Endodermal cell (in vitro differentiated cells): Measurements from ENCODE around the gene PRPF6. TPM values are rescaled to one million over a fixed set of nuclear protein-coding genes. Genes with fewer than 3 reads are reported as not detected.

ENCODE experiments used
- DNase-seq: peaks from one replicate; pipeline ENCODE4 v3.0.0-alpha.2; 2017
- H3K27ac ChIP-seq: 2 replicates; pipeline ENCODE4 v1.5.1; 2013; ENCODE audit warnings: mild to moderate bottlenecking, low read depth, low read length, moderate library complexity
- H3K27me3 ChIP-seq: 2 replicates; pipeline ENCODE4 v1.6.1; 2013; ENCODE audit warnings: mild to moderate bottlenecking, low read length, moderate library complexity; ENCODE audit not compliant: insufficient read depth, control insufficient read depth, poor library complexity, severe bottlenecking
- H3K36me3 ChIP-seq: 2 replicates; pipeline ENCODE4 v1.7.0; 2013; ENCODE audit warnings: mild to moderate bottlenecking, low read length, moderate library complexity; ENCODE audit not compliant: control insufficient read depth, insufficient read depth
- H3K4me1 ChIP-seq: one replicate; pipeline ENCODE4 v1.7.0; 2013; ENCODE audit warnings: low read length; ENCODE audit not compliant: control insufficient read depth, insufficient read depth
- H3K4me3 ChIP-seq: 2 replicates; pipeline ENCODE4 v1.5.1; 2013; ENCODE audit warnings: mild to moderate bottlenecking, low read length, moderate library complexity
- H3K9ac ChIP-seq: 2 replicates; pipeline ENCODE4 v1.6.1; 2013; ENCODE audit warnings: mild to moderate bottlenecking, low read length, moderate library complexity; ENCODE audit not compliant: poor library complexity, severe bottlenecking; ENCODE audit errors: extremely low read depth
- H3K9me3 ChIP-seq: 2 replicates; pipeline ENCODE4 v1.6.1; 2013; ENCODE audit warnings: mild to moderate bottlenecking, low read length, moderate library complexity; ENCODE audit not compliant: control insufficient read depth
- H3K27ac Mint-ChIP-seq: 2 replicates; pipeline ENCODE4 v1.8.0; 2020; ENCODE audit warnings: mixed read lengths
- H3K27me3 Mint-ChIP-seq: 2 replicates; pipeline ENCODE4 v1.8.0; 2021; ENCODE audit warnings: mild to moderate bottlenecking, mixed read lengths; ENCODE audit not compliant: insufficient read depth
- H3K36me3 Mint-ChIP-seq: 2 replicates; pipeline ENCODE4 v1.8.0; 2020; ENCODE audit warnings: low read depth, mixed read lengths
- H3K4me1 Mint-ChIP-seq: 2 replicates; pipeline ENCODE4 v1.8.0; 2020; ENCODE audit warnings: mixed read lengths
- H3K4me3 Mint-ChIP-seq: 2 replicates; pipeline ENCODE4 v1.8.0; 2020; ENCODE audit warnings: mild to moderate bottlenecking, moderate library complexity, mixed read lengths
- H3K9me3 Mint-ChIP-seq: 2 replicates; pipeline ENCODE4 v1.8.0; 2020; ENCODE audit warnings: mild to moderate bottlenecking, mixed read lengths
- CTCF ChIP-seq: fragments of 200-600 bp; sonication (generic); conservative IDR thresholded peaks from 2 replicates; pipeline ENCODE4 v1.5.0; 2021; ENCODE audit warnings: antibody characterized with exemption, mild to moderate bottlenecking
- WGBS, 2 experiments: methylation state at CpG; one replicate each; pipeline versions ENCODE4 v1.1.5 to v1.1.7; 2013; ENCODE audit warnings: missing lambda C conversion rate in 2 of 2, mixed read lengths in 1 of 2; ENCODE audit not compliant: insufficient coverage in 1 of 2, insufficient read length in 1 of 2; 5-methylcytosine and 5-hydroxymethylcytosine counted together
- total RNA-seq, 2 donors: library from RNA; stranded (reverse); fragmentation: NEBNext Ultra II Directional in 1 of 2; extraction: Animal tissue kit (Norgen Biotek cat#: 25700) in 1 of 2; gene quantifications; 2 replicates in 1 of 2; 3 replicates in 1 of 2; pipeline ENCODE4 v1.2.1, GENCODE V29; 2021

PRPF6 gene
- total RNA-seq, 2 donors from 2014 or later = 73.3 to 73.9 TPM

- H3K27ac Mint-ChIP-seq = no peak overlapping the region
- no peaks in the 10 kb centered on the region for H3K27me3 ChIP-seq
- no peaks in the 10 kb centered on the region for H3K9me3 ChIP-seq
- peak overlapping the region; percentile 14 for H3K27ac ChIP-seq
- H3K9me3 Mint-ChIP-seq = peaks cover 3% of the 10 kb centered on the region
- no peak overlapping the region for H3K4me3 Mint-ChIP-seq
- peaks cover 12% of the 10 kb centered on the region for H3K4me1 Mint-ChIP-seq
- H3K36me3 Mint-ChIP-seq = peaks cover 17% of the 10 kb centered on the region
- no peak overlapping the region for H3K4me3 ChIP-seq
- no peak for DNase-seq
- WGBS, 2 experiments = 93 to 95% methylated on average over 13 to 15 of the region's 15 CpGs
- peaks cover 15% of the 10 kb centered on the region for H3K36me3 ChIP-seq
- H3K4me1 ChIP-seq = peaks cover 3% of the 10 kb centered on the region
- no peaks in the 10 kb centered on the region for H3K27me3 Mint-ChIP-seq
- no peak overlapping the region for H3K9ac ChIP-seq
- TF ChIP-seq CTCF = no peak
Observed at GRCh38 chr20:63946986-63947637, 33.8 kb upstream of the PRPF6 start.

DNA sequence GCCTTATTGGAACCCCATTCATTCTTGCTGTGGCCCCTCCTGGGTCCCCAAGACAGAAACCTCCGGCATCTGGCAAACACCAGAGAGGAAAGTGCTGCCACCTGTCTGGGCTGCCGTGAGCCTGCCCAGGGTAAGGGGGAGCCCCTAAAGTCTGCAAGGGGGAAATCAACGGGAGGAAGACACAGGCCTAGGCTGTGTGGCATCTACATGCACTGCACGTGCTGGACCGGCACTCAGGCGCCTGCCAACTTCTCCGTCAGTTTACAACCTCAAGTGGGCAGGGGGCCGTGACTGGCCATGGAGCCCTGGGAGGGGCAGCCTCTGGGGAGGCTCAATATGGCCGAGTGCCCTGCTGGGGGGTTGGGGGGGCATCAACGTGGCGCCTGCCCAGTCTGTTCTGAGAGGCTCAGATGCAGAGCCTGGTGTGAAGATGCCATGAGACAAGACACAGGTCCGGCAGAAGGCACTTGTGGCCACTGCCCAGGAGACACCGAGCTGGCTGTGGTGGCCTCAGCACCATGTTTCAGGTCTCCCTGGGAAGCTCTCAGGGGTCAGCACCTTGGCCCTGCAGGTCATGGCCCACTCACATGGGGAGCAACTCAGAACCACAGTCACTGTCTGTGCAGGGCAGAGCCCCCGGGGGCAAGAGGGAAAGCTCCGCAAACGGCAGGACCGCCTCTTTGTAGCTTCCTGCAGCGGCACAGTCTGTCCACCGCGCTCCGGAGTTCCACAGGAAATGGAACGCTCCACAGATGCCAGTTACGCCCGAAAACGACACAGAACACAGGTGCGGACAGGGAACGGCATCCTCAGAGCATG is 33.1 kb upstream of the PRPF6 start:
- peaks cover 17% of the 10 kb centered on the region for H3K36me3 Mint-ChIP-seq
- H3K27ac ChIP-seq = peak overlapping the region; percentile 86
- TF ChIP-seq CTCF = no peak

DNA sequence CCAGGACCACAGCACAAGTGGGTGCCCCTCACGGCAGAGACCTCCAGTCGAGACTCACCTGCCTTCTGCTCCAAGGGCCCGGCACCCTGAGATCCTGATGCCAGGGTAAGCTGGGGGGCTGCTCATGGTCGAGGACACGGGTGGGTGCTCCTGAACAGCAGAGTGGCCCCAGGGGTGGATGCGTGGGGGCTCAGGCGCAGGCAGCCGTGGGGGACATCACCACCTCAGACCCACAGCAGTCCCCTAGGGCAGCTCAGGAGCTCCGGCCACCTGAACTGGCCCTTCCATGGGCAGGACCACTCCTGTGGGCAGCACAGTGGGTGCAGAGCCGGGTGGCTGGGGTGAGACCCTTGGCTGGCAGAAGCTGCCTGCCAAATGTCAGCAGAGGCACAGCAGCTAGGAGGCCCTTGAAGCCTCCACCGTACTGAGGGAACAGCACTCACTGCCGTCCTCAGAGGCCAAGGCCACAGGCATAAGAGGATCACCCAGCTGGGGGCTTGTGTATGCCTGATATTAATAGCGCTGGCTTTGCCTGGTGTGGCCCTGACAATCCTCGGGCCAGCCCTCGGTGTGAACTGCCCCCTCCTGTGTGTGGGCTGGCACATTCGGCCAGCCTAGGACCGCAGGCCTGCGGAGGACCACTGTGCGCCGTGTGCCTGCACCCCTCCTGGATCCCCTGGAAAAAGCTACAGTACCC is 30.1 kb upstream of the PRPF6 start:
- no peaks in the 10 kb centered on the region for H3K27me3 ChIP-seq
- no peak for TF ChIP-seq CTCF
- Mint-ChIP-seq H3K9me3 (peaks cover 3% of the 10 kb centered on the region), H3K27me3 (no peaks in the 10 kb centered on the region), H3K36me3 (peaks cover 6% of the 10 kb centered on the region), H3K27ac (no peak overlapping the region), H3K4me3 (no peak overlapping the region), H3K4me1 (peaks cover 24% of the 10 kb centered on the region)
- H3K27ac ChIP-seq = no peak overlapping the region
- no peak for DNase-seq
- H3K4me3 ChIP-seq = no peak overlapping the region
- WGBS, 2 experiments = 92 to 93% methylated on average over 10 to 20 of the region's 20 CpGs
- H3K4me1 ChIP-seq = peaks cover 7% of the 10 kb centered on the region
- no peak overlapping the region for H3K9ac ChIP-seq
- no peaks in the 10 kb centered on the region for H3K9me3 ChIP-seq
- peaks cover under 1% of the 10 kb centered on the region for H3K36me3 ChIP-seq

More for the DNA sequence above, 33.1 kb upstream of the PRPF6 start:
- peaks cover 12% of the 10 kb centered on the region for H3K4me1 Mint-ChIP-seq
- Histone ChIP-seq H3K4me3 (no peak overlapping the region), H3K4me1 (peaks cover 3% of the 10 kb centered on the region), H3K9ac (no peak overlapping the region), H3K36me3 (peaks cover 15% of the 10 kb centered on the region), H3K27me3 (no peaks in the 10 kb centered on the region), H3K9me3 (no peaks in the 10 kb centered on the region)
- DNase-seq = no peak
- H3K27me3 Mint-ChIP-seq = no peaks in the 10 kb centered on the region
- WGBS, 2 experiments = 95 to 97% methylated on average over 22 to 27 of the region's 27 CpGs
- H3K9me3 Mint-ChIP-seq = peaks cover 3% of the 10 kb centered on the region
- no peak overlapping the region for H3K4me3 Mint-ChIP-seq
- H3K27ac Mint-ChIP-seq = peak overlapping the region; percentile 44
